ENCODE measurements around the gene RGP1.

Gene RGP1

GRCh38 chr9:35806101-35806500 lies 57.0 kb downstream of the RGP1 start:
- Histone ChIP-seq H3K36me3 (ENCODE audit: control insufficient read depth, insufficient read depth, low read length) (peaks cover 12% of the 10 kb centered on the region), H3K4me3 (replicated peaks; ENCODE audit: low read depth, low read length) (no peak overlapping the region), H3K27me3 (replicated peaks; ENCODE audit: control insufficient read depth, insufficient read depth, low read length) (no peaks in the 10 kb centered on the region)
- no peak for DNase-seq (ENCODE audit: extremely low read depth, insufficient read length)
- TF ChIP-seq, protein P1, sequence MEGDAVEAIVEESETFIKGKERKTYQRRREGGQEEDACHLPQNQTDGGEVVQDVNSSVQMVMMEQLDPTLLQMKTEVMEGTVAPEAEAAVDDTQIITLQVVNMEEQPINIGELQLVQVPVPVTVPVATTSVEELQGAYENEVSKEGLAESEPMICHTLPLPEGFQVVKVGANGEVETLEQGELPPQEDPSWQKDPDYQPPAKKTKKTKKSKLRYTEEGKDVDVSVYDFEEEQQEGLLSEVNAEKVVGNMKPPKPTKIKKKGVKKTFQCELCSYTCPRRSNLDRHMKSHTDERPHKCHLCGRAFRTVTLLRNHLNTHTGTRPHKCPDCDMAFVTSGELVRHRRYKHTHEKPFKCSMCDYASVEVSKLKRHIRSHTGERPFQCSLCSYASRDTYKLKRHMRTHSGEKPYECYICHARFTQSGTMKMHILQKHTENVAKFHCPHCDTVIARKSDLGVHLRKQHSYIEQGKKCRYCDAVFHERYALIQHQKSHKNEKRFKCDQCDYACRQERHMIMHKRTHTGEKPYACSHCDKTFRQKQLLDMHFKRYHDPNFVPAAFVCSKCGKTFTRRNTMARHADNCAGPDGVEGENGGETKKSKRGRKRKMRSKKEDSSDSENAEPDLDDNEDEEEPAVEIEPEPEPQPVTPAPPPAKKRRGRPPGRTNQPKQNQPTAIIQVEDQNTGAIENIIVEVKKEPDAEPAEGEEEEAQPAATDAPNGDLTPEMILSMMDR (IDR thresholded peaks at IDR 0.05; ENCODE audit: insufficient read depth, low read length, poor library complexity, severe bottlenecking) = no peak
